ENCODE data around the gene GGT6. TPM values are rescaled to one million over a fixed set of nuclear protein-coding genes. Genes with fewer than 3 reads are reported as not detected.

GGT6 gene
- total RNA-seq, 1 donor from 2014 or later, result not detected

DNA sequence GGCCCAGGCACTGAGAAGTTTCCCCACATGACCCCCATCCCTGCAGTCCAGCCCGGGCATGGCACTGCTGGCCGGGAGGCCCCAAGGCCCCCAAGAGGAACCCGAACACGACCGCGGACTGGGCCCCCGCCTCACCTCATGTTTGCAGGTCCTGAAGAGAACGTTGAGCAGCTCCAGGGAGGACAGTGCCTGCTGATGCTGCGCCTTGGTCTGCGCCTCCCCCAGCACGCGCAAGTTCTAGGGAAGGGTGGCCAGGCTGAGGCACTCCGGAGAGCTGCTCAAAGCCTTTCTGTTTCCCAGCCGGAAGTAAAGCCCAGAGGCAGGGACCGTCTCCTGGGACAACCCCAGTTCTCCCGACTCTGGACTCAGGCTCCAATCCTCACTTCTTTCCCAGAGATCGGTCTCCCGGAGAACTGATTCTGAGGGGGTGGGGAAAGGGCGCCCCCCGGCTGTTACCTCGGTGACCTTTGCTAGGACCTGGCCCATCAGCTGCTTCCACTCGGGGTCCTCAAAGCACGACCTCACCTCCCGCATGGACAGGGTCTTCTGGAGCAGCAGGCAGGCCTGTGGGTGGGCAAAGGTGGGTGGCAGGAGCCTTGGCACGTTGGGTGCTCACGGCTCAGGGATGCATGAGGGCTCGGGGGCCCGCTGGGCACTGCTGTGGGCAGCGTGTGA lies 18.9 kb downstream of the GGT6 start:
- H3K27ac Mint-ChIP-seq (ENCODE audit: unreplicated experiment), result peak overlapping the region; percentile 48
- no peak overlapping the region for H3K4me3 Mint-ChIP-seq (ENCODE audit: unreplicated experiment)
- H3K27me3 Mint-ChIP-seq (ENCODE audit: unreplicated experiment), result no peaks in the 10 kb centered on the region
- TF ChIP-seq, protein P1, sequence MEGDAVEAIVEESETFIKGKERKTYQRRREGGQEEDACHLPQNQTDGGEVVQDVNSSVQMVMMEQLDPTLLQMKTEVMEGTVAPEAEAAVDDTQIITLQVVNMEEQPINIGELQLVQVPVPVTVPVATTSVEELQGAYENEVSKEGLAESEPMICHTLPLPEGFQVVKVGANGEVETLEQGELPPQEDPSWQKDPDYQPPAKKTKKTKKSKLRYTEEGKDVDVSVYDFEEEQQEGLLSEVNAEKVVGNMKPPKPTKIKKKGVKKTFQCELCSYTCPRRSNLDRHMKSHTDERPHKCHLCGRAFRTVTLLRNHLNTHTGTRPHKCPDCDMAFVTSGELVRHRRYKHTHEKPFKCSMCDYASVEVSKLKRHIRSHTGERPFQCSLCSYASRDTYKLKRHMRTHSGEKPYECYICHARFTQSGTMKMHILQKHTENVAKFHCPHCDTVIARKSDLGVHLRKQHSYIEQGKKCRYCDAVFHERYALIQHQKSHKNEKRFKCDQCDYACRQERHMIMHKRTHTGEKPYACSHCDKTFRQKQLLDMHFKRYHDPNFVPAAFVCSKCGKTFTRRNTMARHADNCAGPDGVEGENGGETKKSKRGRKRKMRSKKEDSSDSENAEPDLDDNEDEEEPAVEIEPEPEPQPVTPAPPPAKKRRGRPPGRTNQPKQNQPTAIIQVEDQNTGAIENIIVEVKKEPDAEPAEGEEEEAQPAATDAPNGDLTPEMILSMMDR (IDR thresholded peaks at IDR 0.05; ENCODE audit: partially characterized antibody, unreplicated experiment), result no peak
- peaks cover 1% of the 10 kb centered on the region for H3K9me3 Mint-ChIP-seq (ENCODE audit: unreplicated experiment)
- H3K4me1 Mint-ChIP-seq (ENCODE audit: low read depth, unreplicated experiment), result peaks cover 3% of the 10 kb centered on the region
- DNase-seq, result peak; percentile 43
- no peaks in the 10 kb centered on the region for H3K36me3 Mint-ChIP-seq (ENCODE audit: unreplicated experiment)

DNA sequence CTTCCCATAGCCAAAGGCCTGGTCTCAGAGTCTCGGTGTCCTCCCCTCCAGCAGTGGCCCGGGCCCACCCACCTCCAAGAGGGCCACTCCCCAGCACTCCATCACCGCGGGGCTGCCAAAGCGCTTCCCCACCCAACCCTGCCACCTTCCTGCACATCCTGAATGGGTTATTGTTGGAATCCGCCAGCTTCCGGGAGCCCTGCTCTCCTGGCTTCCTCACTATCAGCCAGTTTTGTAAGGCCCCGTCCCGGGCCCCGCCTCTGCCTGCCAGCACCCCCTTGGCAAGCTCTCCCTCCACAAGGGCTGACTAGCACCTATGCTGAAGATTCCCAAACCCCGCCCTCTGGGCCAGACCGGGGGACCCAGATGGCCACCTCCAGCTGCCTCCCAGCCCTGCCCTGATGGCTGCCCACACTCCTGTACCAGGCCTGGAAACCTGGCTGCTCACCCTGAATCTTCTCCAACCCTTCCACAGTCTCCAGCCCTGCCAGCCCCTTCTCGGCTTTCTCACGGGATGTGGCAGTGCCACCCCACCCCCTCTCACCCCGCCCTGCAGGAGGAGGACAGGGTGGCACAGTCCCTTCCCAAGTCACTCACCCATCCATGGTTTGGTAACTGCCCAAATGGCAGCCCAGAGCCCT lies 19.6 kb downstream of the GGT6 start:
- peak overlapping the region; percentile 8 for H3K27ac Mint-ChIP-seq (ENCODE audit: unreplicated experiment)
- TF ChIP-seq, protein P1 (IDR thresholded peaks at IDR 0.05; ENCODE audit: partially characterized antibody, unreplicated experiment), result no peak
- DNase-seq, result no peak
- peaks cover 3% of the 10 kb centered on the region for H3K4me1 Mint-ChIP-seq (ENCODE audit: low read depth, unreplicated experiment)
- H3K36me3 Mint-ChIP-seq (ENCODE audit: unreplicated experiment), result no peaks in the 10 kb centered on the region
- H3K27me3 Mint-ChIP-seq (ENCODE audit: unreplicated experiment), result no peaks in the 10 kb centered on the region
- H3K4me3 Mint-ChIP-seq (ENCODE audit: unreplicated experiment), result no peak overlapping the region
- peaks cover 1% of the 10 kb centered on the region for H3K9me3 Mint-ChIP-seq (ENCODE audit: unreplicated experiment)

DNA sequence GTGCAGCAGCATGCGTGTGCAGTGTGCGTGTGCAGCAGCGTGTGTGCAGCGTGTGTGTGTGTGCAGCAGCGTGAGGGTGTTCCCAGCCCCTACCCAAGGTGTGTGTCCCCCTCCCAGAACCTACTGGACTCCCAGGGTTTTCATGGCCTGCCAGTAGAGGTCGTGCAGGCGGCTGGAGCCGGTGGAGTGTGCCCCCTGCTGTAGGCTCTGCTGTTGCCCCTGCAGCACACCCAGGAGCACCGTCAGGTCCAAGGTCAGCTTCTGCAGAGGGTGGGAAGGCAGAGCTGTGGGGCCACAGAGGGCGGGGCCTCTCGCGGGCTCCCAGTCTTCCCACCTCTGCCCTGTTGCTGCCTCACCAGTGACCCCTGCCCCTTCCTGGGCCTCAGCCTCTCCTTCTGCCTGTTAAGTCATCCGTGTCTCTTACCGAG lies 20.1 kb downstream of the GGT6 start:
- Mint-ChIP-seq H3K27me3 (ENCODE audit: unreplicated experiment) (peaks cover 2% of the 10 kb centered on the region), H3K36me3 (ENCODE audit: unreplicated experiment) (no peaks in the 10 kb centered on the region), H3K4me1 (ENCODE audit: low read depth, unreplicated experiment) (peaks cover 5% of the 10 kb centered on the region), H3K9me3 (ENCODE audit: unreplicated experiment) (peaks cover 1% of the 10 kb centered on the region), H3K27ac (ENCODE audit: unreplicated experiment) (no peak overlapping the region), H3K4me3 (ENCODE audit: unreplicated experiment) (no peak overlapping the region)
- no peak for DNase-seq
- TF ChIP-seq, protein P1 (IDR thresholded peaks at IDR 0.05; ENCODE audit: partially characterized antibody, unreplicated experiment), result no peak

DNA sequence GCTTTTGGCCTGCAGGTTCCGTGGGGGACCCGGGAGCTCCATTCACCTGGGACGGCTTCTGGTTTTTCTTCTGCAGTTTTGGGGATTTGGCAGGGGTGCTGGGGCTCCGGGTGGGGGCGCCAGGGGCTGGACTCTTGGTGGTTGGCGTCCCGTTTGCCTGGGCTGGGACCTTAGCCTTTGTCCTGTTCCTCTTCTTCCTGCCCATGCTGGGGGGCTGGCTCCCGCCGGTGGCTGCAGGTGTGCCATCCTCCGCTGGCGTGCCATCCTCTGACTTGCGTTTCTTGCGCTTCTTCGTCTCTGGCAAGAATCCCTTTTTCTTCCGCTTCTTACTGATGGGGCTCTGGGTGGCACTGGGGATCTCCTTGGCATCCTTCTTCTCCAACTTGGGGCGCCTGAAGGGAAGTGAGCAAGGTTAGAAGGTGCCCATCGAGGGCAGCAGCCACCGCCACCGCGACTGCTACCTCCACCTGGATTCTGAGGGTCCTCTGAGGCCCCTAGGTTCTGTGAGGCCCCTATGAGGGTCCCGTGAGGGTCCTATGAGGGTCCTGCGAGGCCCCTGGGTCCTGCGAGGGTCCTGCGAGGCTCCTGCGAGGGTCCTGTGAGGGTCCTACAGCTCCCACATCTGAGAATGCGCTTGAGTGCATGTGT lies 20.7 kb downstream of the GGT6 start:
- Mint-ChIP-seq H3K36me3 (ENCODE audit: unreplicated experiment) (no peaks in the 10 kb centered on the region), H3K4me1 (ENCODE audit: low read depth, unreplicated experiment) (peaks cover 1% of the 10 kb centered on the region), H3K27me3 (ENCODE audit: unreplicated experiment) (peaks cover 2% of the 10 kb centered on the region), H3K9me3 (ENCODE audit: unreplicated experiment) (peaks cover 1% of the 10 kb centered on the region), H3K4me3 (ENCODE audit: unreplicated experiment) (no peak overlapping the region), H3K27ac (ENCODE audit: unreplicated experiment) (no peak overlapping the region)
- no peak for DNase-seq
- TF ChIP-seq, protein P1 (IDR thresholded peaks at IDR 0.05; ENCODE audit: partially characterized antibody, unreplicated experiment), result no peak

DNA sequence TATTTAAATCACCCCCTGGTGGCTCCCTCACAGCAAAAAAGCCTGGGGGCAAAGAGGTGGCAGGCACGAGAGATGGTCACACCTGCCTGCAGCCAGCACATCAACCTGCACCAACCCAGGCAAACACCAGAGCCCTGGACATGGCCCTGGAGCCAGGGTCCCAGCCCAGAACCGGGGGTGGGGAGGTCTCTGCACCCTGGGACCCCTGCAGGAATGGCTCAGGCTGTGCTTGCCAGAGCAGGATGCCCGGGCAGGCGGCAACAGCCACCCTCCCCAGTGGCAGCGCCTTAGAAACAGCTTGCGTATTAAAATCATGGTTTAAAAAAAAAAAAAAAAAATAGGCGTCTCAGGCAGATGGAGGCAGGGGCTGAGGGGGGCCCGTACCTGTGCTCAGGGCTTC lies 21.4 kb downstream of the GGT6 start:
- H3K4me1 Mint-ChIP-seq (ENCODE audit: low read depth, unreplicated experiment), result peaks cover 1% of the 10 kb centered on the region
- TF ChIP-seq, protein P1 (IDR thresholded peaks at IDR 0.05; ENCODE audit: partially characterized antibody, unreplicated experiment), result no peak
- peak; percentile 17 for DNase-seq
- peaks cover 2% of the 10 kb centered on the region for H3K27me3 Mint-ChIP-seq (ENCODE audit: unreplicated experiment)
- H3K9me3 Mint-ChIP-seq (ENCODE audit: unreplicated experiment), result peaks cover 1% of the 10 kb centered on the region
- H3K36me3 Mint-ChIP-seq (ENCODE audit: unreplicated experiment), result no peaks in the 10 kb centered on the region
- H3K4me3 Mint-ChIP-seq (ENCODE audit: unreplicated experiment), result no peak overlapping the region
- H3K27ac Mint-ChIP-seq (ENCODE audit: unreplicated experiment), result no peak overlapping the region

Measured in glutamatergic neuron (in vitro differentiated cells).